ENCODE results near the gene KLC4. TPM values are rescaled to one million over a fixed set of nuclear protein-coding genes. Genes with fewer than 3 reads are reported as not detected.
A peak's percentile ranks its signal among the peaks of the same experiment; 100 is the strongest.
"Not testable (repeated sequence)": the region's sequence is repeated elsewhere in the genome, so short reads cannot be mapped to it uniquely, and the experiment has no call there.

Gene KLC4
- total RNA-seq, 1 donor from 2014 or later: 12.6 TPM

- peaks cover 12% of the 10 kb centered on the region for H3F3A ChIP-seq (ENCODE audit: low read depth)
- H3K36me3 ChIP-seq: no peaks in the 10 kb centered on the region
- H3K9me3 ChIP-seq (ENCODE audit: low read depth): no peaks in the 10 kb centered on the region
- H4K20me1 ChIP-seq (ENCODE audit: low read depth): peaks cover 11% of the 10 kb centered on the region
- H3K4me1 Mint-ChIP-seq: peaks cover 7% of the 10 kb centered on the region
- no peak overlapping the region for H2AFZ ChIP-seq (replicated peaks)
- H3K27ac ChIP-seq: no peak overlapping the region
- no peak overlapping the region for H3K27ac Mint-ChIP-seq
- H3K4me3 ChIP-seq: no peak overlapping the region
- no peaks in the 10 kb centered on the region for H3K79me2 ChIP-seq (ENCODE audit: low read depth)
- peaks cover 5% of the 10 kb centered on the region for H3K27me3 Mint-ChIP-seq (ENCODE audit: insufficient read depth, low read depth)
- no peaks in the 10 kb centered on the region for H3K9me3 Mint-ChIP-seq
- no peaks in the 10 kb centered on the region for H3K4me1 ChIP-seq
- H3K4me2 ChIP-seq: no peak overlapping the region
- peaks cover 32% of the 10 kb centered on the region for H3K36me3 Mint-ChIP-seq
- H3K27me3 ChIP-seq: no peaks in the 10 kb centered on the region
- peak overlapping the region; percentile 28 for H3K4me3 Mint-ChIP-seq
- no peak for DNase-seq (ENCODE audit: low spot score)
- H3K9ac ChIP-seq: no peak overlapping the region
- TF ChIP-seq EZH2 (IDR thresholded peaks at IDR 0.05): no peak
- TF ChIP-seq EZH2phosphoT487 (IDR thresholded peaks at IDR 0.05): no peak
- TF ChIP-seq CTCF (IDR thresholded peaks at IDR 0.05): no peak
Measured at GRCh38 chr6:43037197-43037596, 22.2 kb upstream of the KLC4 start.

GRCh38 chr6:43037706-43038105 is 21.7 kb upstream of the KLC4 start:
- peaks cover 32% of the 10 kb centered on the region for H3K36me3 Mint-ChIP-seq

GRCh38 chr6:43038727-43039126 is 20.7 kb upstream of the KLC4 start:
- DNase-seq (ENCODE audit: low spot score): no peak
- Histone ChIP-seq H3K4me1 (no peaks in the 10 kb centered on the region), H3K79me2 (ENCODE audit: low read depth) (no peaks in the 10 kb centered on the region), H3K36me3 (no peaks in the 10 kb centered on the region), H3K9ac (no peak overlapping the region), H3K4me3 (no peak overlapping the region), H3K9me3 (ENCODE audit: low read depth) (no peaks in the 10 kb centered on the region), H3K4me2 (no peak overlapping the region), H3F3A (ENCODE audit: low read depth) (peaks cover 10% of the 10 kb centered on the region), H3K27me3 (no peaks in the 10 kb centered on the region), H4K20me1 (ENCODE audit: low read depth) (peaks cover 11% of the 10 kb centered on the region), H2AFZ (replicated peaks) (no peak overlapping the region), H3K27ac (no peak overlapping the region)
- Mint-ChIP-seq H3K4me1 (peaks cover 7% of the 10 kb centered on the region), H3K27ac (peak overlapping the region; percentile 34), H3K36me3 (peaks cover 29% of the 10 kb centered on the region), H3K27me3 (ENCODE audit: insufficient read depth, low read depth) (peaks cover 5% of the 10 kb centered on the region), H3K9me3 (no peaks in the 10 kb centered on the region), H3K4me3 (no peak overlapping the region)
- TF ChIP-seq CTCF (IDR thresholded peaks at IDR 0.05): no peak

More at GRCh38 chr6:43037706-43038105, 21.7 kb upstream of the KLC4 start:
- Histone ChIP-seq H3K9ac (no peak overlapping the region), H3K36me3 (no peaks in the 10 kb centered on the region), H3K27ac (no peak overlapping the region), H3K79me2 (ENCODE audit: low read depth) (no peaks in the 10 kb centered on the region), H3K9me3 (ENCODE audit: low read depth) (no peaks in the 10 kb centered on the region), H3K4me2 (no peak overlapping the region), H2AFZ (replicated peaks) (no peak overlapping the region), H3K4me3 (no peak overlapping the region), H3F3A (ENCODE audit: low read depth) (peaks cover 12% of the 10 kb centered on the region), H3K4me1 (no peaks in the 10 kb centered on the region), H3K27me3 (no peaks in the 10 kb centered on the region), H4K20me1 (ENCODE audit: low read depth) (peaks cover 11% of the 10 kb centered on the region)
- no peak for DNase-seq (ENCODE audit: low spot score)
- no peak for TF ChIP-seq EZH2phosphoT487 (IDR thresholded peaks at IDR 0.05)
- H3K4me3 Mint-ChIP-seq: no peak overlapping the region
- H3K27me3 Mint-ChIP-seq (ENCODE audit: insufficient read depth, low read depth): peaks cover 5% of the 10 kb centered on the region
- no peaks in the 10 kb centered on the region for H3K9me3 Mint-ChIP-seq
- peaks cover 7% of the 10 kb centered on the region for H3K4me1 Mint-ChIP-seq
- H3K27ac Mint-ChIP-seq: no peak overlapping the region

- Histone ChIP-seq H3K79me2 (ENCODE audit: low read depth) (no peaks in the 10 kb centered on the region), H3K9me3 (ENCODE audit: low read depth) (no peaks in the 10 kb centered on the region), H2AFZ (replicated peaks) (no peak overlapping the region), H3K36me3 (no peaks in the 10 kb centered on the region), H3K4me1 (no peaks in the 10 kb centered on the region), H4K20me1 (ENCODE audit: low read depth) (peaks cover 3% of the 10 kb centered on the region), H3K27ac (no peak overlapping the region), H3K4me3 (no peak overlapping the region), H3K4me2 (no peak overlapping the region), H3K27me3 (no peaks in the 10 kb centered on the region), H3K9ac (no peak overlapping the region), H3F3A (ENCODE audit: low read depth) (peaks cover 3% of the 10 kb centered on the region)
- H3K9me3 Mint-ChIP-seq: no peaks in the 10 kb centered on the region
- H3K27me3 Mint-ChIP-seq (ENCODE audit: insufficient read depth, low read depth): peaks cover 5% of the 10 kb centered on the region
- peaks cover 3% of the 10 kb centered on the region for H3K4me1 Mint-ChIP-seq
- no peak for DNase-seq (ENCODE audit: low spot score)
- TF ChIP-seq EZH2 (IDR thresholded peaks at IDR 0.05) (no peak), CTCF (IDR thresholded peaks at IDR 0.05) (no peak), EZH2phosphoT487 (IDR thresholded peaks at IDR 0.05) (no peak)
- peak overlapping the region; percentile 94 for H3K27ac Mint-ChIP-seq
- H3K36me3 Mint-ChIP-seq: peaks cover 32% of the 10 kb centered on the region
- H3K4me3 Mint-ChIP-seq: no peak overlapping the region
Measured at GRCh38 chr6:43040542-43041257, 18.7 kb upstream of the KLC4 start.

GRCh38 chr6:43041475-43041874 is 18.0 kb upstream of the KLC4 start:
- not testable (repeated sequence) for H3K27ac ChIP-seq; H3K79me2 ChIP-seq (ENCODE audit: low read depth); H3K36me3 ChIP-seq; H4K20me1 ChIP-seq (ENCODE audit: low read depth); H3K27ac Mint-ChIP-seq; DNase-seq (ENCODE audit: low spot score); H3K27me3 Mint-ChIP-seq (ENCODE audit: insufficient read depth, low read depth); H3F3A ChIP-seq (ENCODE audit: low read depth); H3K9ac ChIP-seq; H3K9me3 ChIP-seq (ENCODE audit: low read depth); H2AFZ ChIP-seq (replicated peaks); H3K4me3 Mint-ChIP-seq; H3K4me1 ChIP-seq; H3K9me3 Mint-ChIP-seq; H3K4me2 ChIP-seq; H3K27me3 ChIP-seq; H3K4me3 ChIP-seq; H3K4me1 Mint-ChIP-seq
- peaks cover 36% of the 10 kb centered on the region for H3K36me3 Mint-ChIP-seq

Data from neural progenitor cell (in vitro differentiated cells).